NOMO-1 treated with DMSO at 0.1 percent for 48 hours (cell line): ENCODE measurements around the gene METTL18.

Experiments used
- DNase-seq: peaks from one replicate; lab custom pipeline; 2025; ENCODE audit not compliant: unreplicated experiment; lab: John Stamatoyannopoulos, UW

METTL18 gene

DNA sequence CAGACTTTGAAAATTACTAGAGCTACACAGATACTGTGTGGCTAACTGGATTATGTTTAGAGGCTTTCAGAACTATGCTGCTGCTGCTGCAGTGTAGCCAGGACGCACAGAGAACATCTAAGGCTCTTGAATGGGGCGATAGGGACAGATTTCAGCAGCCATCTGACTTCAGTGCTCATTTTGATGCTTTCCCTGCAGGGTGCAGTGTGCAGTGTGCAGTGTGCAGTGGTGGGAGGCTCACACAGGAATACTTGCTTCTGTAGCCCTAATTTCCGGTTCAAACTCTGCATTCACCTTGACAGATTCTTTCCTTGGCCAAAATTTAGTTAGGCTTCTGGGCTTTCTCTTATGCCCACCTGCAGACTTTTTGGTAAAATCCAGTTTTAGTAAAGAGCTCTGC is 7.7 kb downstream of the METTL18 start:
- DNase-seq: no peak

DNA sequence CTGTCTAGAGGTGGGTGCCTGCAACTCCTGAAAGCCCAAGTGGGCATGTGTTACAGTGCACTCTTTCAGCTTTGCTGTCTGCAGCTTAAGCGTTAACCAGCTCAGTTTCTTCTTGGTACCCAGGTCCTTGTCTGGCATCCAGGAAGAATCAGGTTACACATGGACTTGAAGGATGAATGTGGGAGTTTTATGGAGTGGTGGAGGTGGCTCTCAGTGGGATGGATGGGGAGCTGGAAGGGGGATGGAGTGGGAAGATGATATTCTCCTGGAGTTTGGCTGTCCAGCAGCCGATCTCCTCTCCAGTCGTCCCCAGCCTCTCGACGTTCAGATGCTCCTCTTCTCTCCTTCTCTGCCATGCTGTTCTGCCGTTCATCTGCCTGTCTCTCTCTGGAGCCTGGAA is 9.4 kb downstream of the METTL18 start:
- DNase-seq: no peak

DNA sequence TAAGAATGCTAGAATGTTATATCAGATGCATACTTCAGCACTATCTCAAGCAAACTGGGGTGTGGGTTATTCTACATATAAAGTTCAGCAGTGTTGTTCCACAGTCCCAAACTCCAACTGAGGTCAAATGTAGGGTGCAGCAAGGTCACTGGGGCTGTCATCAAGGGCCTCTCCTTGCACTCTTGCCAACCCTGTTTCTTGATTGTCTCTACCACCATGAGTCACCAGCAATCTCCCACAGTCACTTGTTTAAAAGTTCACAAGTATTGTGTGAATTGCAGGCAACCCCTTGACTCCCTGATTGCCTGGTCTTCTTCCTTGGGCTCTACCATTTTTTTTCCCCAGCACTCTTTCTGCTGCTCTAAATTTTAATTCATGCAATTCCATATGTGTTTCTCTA is 10.6 kb downstream of the METTL18 start:
- no peak for DNase-seq

DNA sequence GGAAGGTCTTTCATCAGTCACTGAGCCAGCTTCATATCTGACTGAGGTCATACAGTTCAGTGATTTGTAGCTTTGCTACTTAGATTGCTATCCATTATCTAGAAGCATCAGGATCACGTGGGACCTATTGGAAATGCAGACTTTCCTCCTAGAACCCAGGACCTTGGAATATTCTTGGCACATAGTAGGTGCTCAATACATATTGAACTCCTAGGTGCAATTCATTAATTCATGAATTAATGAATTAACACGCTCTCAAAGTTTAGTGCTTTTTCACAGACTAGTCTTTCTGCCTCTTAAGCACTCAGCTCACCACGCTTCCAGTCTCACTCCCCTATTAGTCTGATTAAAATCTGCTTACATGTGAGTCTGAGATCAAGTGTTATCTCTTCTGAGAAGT is 12.1 kb downstream of the METTL18 start:
- DNase-seq: no peak

DNA sequence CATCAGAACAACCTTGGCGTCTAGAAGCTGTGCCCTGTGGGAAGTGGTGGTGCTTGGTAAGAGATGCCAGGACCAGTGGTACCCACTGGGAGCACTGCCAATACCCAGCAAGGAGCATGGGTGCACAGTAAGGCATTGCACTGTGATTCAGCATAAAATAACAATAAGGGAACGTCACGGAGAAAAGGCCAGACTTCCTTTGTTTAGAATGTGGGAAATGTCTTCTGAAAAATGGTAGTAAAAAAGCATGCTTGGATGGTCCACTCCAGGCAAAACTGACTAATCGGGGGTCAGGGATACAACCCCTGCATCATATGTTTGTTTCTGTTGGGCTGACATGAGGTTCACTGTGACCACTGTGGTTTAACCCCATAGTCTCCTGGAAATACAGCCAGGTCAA is 14.7 kb downstream of the METTL18 start:
- no peak for DNase-seq

DNA sequence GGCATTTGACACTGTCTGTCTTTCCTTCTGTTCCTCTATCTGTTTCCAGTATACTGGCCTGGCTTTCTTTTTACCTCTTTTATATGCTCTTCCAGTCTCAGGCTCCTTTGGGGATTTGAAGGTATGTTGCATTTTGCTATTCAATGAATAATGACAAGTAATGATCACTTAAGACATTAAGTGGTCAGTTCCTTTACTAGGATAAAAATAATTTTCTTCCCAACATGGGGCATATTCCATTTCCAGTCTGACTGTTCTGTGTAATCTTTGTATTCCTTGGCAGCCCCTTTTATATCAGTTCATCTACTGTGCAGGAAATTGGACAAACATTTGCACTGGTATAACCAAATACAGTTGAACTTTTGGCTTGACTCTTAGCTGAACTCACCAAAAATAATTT is 15.6 kb downstream of the METTL18 start:
- DNase-seq: no peak

DNA sequence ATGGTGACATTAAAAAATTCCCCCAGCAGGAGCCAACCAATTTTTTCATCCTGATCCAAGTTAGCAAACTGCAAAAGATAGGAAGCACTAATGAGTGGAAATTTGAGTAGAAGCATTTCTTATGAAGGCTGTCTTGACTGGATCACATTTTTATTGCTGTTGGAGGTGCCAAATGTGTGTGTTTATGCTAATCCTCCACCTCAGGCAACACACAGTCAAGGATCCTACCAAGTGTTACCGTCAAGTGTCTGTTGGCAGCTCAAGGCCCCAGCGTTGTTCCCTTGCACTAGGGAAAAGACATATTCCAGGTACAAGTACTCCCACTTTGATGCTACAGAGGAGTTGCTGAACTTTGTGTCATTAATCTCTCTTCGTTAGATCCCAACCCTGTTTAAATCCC is 18.3 kb downstream of the METTL18 start:
- DNase-seq: no peak

DNA sequence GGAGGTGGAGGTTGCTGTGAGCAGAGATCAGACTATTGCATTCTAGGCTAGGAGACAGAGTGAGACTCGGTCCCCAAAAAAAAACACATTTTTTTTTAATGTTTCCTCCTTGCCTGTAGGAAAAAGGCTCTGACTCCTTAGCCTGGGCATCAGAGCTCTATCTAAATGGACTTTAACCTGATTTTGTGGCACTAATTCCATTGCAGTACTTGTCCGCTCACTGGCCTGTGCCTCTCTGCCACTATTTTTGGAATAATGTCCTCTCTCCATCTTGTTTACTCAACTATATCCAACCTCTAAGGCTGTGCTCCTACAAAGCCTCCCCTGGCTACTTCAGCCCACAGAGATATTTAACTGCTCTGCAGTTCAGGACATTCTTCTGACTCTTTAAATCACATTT is 26.5 kb downstream of the METTL18 start:
- no peak for DNase-seq

DNA sequence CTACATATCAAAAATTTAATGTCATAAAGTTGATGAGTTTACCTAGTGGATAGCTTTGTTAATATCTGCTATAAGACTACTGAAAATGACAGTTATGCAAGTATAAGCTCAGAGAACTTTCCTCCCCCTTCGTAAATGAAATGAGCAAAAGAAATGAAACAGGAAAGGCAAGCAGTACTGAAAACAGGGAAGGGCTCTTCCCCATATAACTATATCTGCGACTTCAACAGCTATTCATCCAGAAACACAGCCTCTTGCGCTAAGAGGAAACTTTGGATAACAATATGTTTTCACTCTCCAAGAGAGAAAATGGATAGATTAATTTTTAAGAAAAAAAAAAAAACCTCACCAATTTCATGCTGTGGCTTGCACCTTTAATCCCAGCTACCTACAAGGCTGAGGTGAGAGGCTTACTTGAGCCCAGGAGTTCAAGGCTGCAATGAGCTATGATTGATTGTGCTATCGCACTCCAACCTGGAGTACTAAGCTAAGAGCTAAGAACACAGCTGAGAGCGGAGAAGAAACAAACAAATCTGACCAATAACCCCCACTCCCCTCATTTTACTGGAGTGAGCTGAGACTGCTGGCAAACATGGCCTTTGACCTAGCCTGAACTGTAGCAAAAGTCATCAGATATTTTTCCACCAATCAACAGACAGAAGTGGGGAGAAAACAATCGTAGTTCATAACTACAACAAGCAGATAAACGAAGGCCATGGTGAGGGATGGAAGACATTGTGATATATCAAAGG is 29.0 kb downstream of the METTL18 start:
- no peak for DNase-seq

DNA sequence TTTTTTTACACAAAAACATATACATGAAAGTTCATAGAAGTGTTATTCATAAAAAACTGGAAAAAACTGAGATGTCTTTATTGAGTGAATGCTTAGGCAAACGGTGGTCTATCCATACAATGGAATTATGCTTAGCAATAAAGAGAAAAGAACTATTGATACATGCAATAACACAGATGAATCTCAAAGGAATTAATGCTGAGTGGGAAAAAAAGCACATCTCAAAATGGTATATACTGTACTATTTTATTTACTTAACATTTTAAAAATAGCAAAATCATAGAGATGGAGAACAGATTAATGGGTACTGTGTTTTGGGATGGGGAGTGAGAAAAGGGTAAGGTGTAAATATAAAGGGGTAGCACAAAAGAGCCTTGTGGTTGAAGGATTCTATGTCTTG is 29.8 kb downstream of the METTL18 start:
- DNase-seq: no peak

DNA sequence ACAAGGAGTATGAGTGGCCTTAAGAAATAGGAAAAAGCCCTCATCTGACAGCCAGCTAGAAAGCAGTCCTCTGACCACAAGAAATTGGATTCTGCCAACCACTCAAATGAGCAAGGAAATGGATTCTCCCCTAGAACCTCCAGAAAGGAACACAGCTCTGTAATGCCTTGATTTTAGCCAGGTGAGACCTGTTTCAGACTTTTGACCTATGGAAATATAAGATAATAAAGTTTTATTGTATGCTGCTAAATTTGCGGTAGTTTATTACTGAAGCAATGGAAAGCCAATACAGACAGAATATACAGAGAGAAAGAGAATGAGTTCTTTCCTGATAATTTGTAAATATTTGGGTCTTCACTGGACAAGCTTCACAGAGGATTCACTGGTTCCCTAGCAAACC is 32.0 kb downstream of the METTL18 start:
- no peak for DNase-seq

DNA sequence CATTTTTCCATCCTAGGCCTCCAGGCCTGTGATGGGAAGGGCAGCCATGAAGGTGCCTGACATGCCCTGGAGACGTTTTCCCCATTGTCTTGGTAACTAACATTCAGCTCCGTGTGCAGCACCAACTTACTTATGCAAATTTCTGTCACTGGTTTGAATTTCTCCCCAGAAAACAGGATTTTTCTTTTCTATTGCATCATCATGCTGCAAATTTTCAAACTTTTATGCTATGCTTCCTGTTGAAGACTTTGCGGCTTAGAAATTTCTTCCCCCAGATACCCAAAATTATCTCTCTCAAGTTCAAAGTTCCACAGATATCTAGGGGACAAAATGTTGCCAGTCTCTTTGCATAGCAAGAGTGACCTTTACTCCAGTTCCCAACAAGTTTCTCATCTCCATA is 35.7 kb downstream of the METTL18 start:
- no peak for DNase-seq

DNA sequence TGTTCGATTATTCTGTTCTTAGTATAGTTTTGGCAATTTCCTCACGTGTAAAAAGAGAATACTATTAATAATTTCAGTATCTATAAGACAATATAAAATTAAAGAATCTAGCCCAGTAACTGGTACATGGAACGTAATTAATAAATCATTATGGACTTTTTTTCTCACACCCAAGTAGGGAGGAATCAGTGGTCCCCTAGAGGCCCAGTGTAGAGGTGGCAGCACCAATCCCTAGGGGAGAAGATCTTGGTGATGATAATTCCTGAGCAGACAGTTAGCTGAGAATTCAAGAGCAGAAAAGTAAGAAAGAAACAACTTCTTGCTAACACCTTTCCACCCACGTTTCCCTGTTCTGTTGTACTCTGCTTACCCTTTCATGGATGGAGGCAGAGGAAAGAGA is 41.2 kb downstream of the METTL18 start:
- no peak for DNase-seq

DNA sequence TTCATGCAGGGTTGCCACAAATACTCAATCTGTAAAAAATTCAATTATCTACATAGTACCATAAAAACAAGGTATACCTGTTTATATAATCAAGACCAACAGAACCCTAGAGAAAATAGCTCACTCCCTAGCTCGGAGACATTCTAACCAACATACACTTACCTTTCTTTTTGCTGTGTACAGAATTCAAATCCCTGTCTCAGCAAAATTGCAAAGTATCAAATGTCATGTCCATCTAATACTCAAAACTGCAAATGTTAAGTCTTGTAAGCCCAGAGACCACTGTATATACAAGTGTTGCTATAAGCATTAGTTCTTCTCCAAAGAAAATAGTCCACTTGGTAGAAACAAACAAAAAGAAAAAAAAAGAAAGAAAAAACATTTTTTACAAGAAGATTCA is 44.7 kb downstream of the METTL18 start:
- no peak for DNase-seq

DNA sequence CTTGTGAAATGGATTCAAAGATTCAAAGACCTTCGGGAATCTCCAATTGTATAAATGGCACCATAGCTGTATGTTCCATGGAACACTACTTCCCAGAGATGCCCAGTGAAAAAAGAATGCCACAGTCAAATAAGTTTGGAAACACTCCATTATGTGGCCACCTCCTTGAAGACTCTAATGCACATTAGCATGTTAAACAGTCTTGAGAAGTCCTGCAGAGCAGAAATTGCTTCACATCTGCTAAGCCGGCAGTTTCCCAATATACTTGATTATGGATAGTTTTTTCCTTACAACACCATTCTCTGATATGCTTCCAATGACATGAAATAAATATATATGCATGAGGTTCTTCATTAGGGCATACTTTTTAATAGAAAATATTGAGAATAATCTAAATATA is 48.2 kb downstream of the METTL18 start:
- no peak for DNase-seq

DNA sequence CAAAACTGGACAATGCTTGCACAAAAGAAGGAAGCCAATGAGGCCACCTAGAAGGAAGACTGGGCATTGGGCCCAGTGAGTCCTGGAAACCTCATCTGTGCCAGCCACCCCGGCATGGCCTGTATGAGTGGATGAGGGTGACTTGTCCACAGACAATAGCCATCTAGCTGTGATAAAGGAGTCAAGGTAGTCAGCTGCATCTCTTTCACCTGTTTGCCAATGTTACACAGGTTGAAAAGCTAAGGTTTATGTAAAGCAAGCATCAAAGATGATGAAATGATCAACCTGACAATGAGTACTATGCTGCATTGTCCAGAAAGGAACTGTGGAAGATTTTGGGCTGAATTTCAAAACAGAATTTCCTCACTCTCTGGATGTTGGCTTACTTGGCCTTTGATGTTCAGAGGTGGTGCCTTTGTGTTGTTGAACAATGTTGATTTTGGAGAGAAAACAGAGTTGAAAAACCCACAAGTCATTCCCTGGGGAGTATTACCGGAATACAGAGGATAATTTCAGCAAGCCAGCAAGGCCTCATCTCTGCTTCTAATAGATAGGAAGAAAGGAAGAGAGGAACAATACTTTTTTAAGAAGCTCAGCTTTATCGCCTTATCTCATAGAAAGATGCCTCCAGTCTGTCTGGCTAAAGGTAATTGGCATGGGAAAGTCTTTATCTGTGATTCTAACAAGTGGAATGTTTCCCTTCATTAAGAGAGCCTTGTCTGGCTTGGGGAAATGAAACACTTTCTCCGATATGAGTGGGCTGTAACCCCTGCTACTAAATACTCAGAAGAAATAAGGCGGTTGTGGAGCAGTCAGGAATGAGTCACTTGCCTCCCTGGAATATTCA is 49.5 kb downstream of the METTL18 start:
- DNase-seq: no peak
